NCI-H2081 (cell line): ENCODE data around the gene PTPMT1.
A peak's percentile ranks its signal among the peaks of the same experiment; 100 is the strongest.
"Not testable (repeated sequence)": the region's sequence is repeated elsewhere in the genome, so short reads cannot be mapped to it uniquely, and the experiment has no call there.

ENCODE experiments used
- DNase-seq, 2 experiments: peaks; one replicate each; lab custom pipeline; 2025; lab: John Stamatoyannopoulos, UW

PTPMT1 gene

GRCh38 chr11:47565340-47566148 is at the start of gene PTPMT1:
TSS of gene PTPMT1 (plus strand) at chr11:47565599. CDS start at chr11:47565623, 24 bp downstream.
- peak; percentile 70 to 74 for DNase-seq

GRCh38 chr11:47516155-47516554 is 49.2 kb upstream of the PTPMT1 start:
- DNase-seq: no peak

GRCh38 chr11:47516984-47517853 is 48.2 kb upstream of the PTPMT1 start:
- no peak for DNase-seq

- no peak for DNase-seq
Measured at GRCh38 chr11:47518212-47518964, 47.0 kb upstream of the PTPMT1 start.

GRCh38 chr11:47523490-47524225 is 41.7 kb upstream of the PTPMT1 start:
- DNase-seq: no peak

- peak; percentile 41 to 56 for DNase-seq
Measured at GRCh38 chr11:47524291-47524874, 41.0 kb upstream of the PTPMT1 start.

GRCh38 chr11:47526032-47526431 is 39.4 kb upstream of the PTPMT1 start:
- DNase-seq: not testable (repeated sequence)

- DNase-seq: no peak
Measured at GRCh38 chr11:47527186-47527585, 38.2 kb upstream of the PTPMT1 start.

GRCh38 chr11:47529951-47530350 is 35.4 kb upstream of the PTPMT1 start:
- no peak for DNase-seq

- DNase-seq: not testable (repeated sequence)
Measured at GRCh38 chr11:47530721-47531120, 34.7 kb upstream of the PTPMT1 start.

GRCh38 chr11:47531666-47532065 is 33.7 kb upstream of the PTPMT1 start:
- DNase-seq: no peak

GRCh38 chr11:47532597-47533213 is 32.7 kb upstream of the PTPMT1 start:
- DNase-seq: peak in 1 of 2 experiments; percentile 21

GRCh38 chr11:47533690-47534151 is 31.7 kb upstream of the PTPMT1 start:
- no peak for DNase-seq

GRCh38 chr11:47534704-47535251 is 30.6 kb upstream of the PTPMT1 start:
- no peak for DNase-seq

- DNase-seq: no peak
Measured at GRCh38 chr11:47536915-47537314, 28.5 kb upstream of the PTPMT1 start.

- DNase-seq: peak; percentile 58 to 87
Measured at GRCh38 chr11:47538741-47539565, 26.4 kb upstream of the PTPMT1 start.

- no peak for DNase-seq
Measured at GRCh38 chr11:47539681-47540039, 25.7 kb upstream of the PTPMT1 start.

GRCh38 chr11:47541070-47541469 is 24.3 kb upstream of the PTPMT1 start:
- DNase-seq: no peak

- DNase-seq: no peak
Measured at GRCh38 chr11:47545298-47545697, 20.1 kb upstream of the PTPMT1 start.
